Common myeloid progenitor, CD34-positive (primary cell): Measurements from ENCODE around the gene SYPL1.

Experiments used
- CTCF ChIA-PET: fragments of 350-600 bp; sonication (Branson Sonifier 250); formaldehyde crosslinking; loops from one replicate; lab custom pipeline; 2021; ENCODE audit warnings: antibody characterized with exemption; lab: Charles Lee
- POLR2A ChIA-PET: fragments of 350-600 bp; sonication (Branson Sonifier 250); formaldehyde crosslinking; loops from one replicate; lab custom pipeline; 2021; ENCODE audit warnings: antibody characterized with exemption; lab: Charles Lee
- DNase-seq, 3 donors: peaks; one replicate each; pipeline versions ENCODE4 v3.0.0 to v3.0.0-alpha.2; 2013
- H3K27ac ChIP-seq, 2 experiments: 1 replicate in 1 of 2; 2 replicates in 1 of 2; pipeline ENCODE4 v1.7.0; 2013; ENCODE audit warnings: inconsistent platforms in 2 of 2, low read length in 2 of 2, mild to moderate bottlenecking in 2 of 2, low read depth in 1 of 2, moderate library complexity in 1 of 2; ENCODE audit not compliant: severe bottlenecking in 2 of 2, insufficient read depth in 1 of 2, poor library complexity in 1 of 2
- H3K27me3 ChIP-seq, 5 experiments: replicated peaks in 2 of 5; 1 replicate in 3 of 5; 2 replicates in 2 of 5; pipeline versions ENCODE4 v1.6.1 to v1.7.0; 2013; ENCODE audit warnings: low read length in 4 of 5, mild to moderate bottlenecking in 2 of 5, moderate library complexity in 2 of 5, inconsistent platforms in 1 of 5; ENCODE audit not compliant: insufficient read depth in 5 of 5, control insufficient read depth in 4 of 5
- H3K36me3 ChIP-seq, 4 experiments: 1 replicate in 2 of 4; 2 replicates in 2 of 4; pipeline versions ENCODE4 v1.6.1 to v1.7.0; 2013; ENCODE audit warnings: low read length in 3 of 4, control low read depth in 1 of 4, mild to moderate bottlenecking in 1 of 4; ENCODE audit not compliant: control insufficient read depth in 4 of 4, insufficient read depth in 4 of 4
- H3K4me1 ChIP-seq, 4 experiments: 1 replicate in 3 of 4; 2 replicates in 1 of 4; pipeline versions ENCODE4 v1.6.1 to v1.7.1; 2013; ENCODE audit warnings: low read length in 3 of 4, mild to moderate bottlenecking in 3 of 4, control low read depth in 1 of 4, inconsistent platforms in 1 of 4, moderate library complexity in 1 of 4; ENCODE audit not compliant: control insufficient read depth in 4 of 4, insufficient read depth in 4 of 4; ENCODE audit errors: control extremely low read depth in 1 of 4
- H3K4me3 ChIP-seq, 7 experiments: 1 replicate in 4 of 7; 2 replicates in 3 of 7; pipeline versions ENCODE4 v1.5.1 to v1.7.0; 2013; ENCODE audit warnings: mild to moderate bottlenecking in 7 of 7, low read length in 6 of 7, moderate library complexity in 6 of 7, inconsistent platforms in 2 of 7, low read depth in 2 of 7, control low read depth in 1 of 7; ENCODE audit not compliant: insufficient read depth in 4 of 7, control insufficient read depth in 1 of 7; ENCODE audit errors: extremely low read depth in 1 of 7
- H3K9me3 ChIP-seq, 5 experiments: 1 replicate in 4 of 5; 2 replicates in 1 of 5; pipeline versions ENCODE4 v1.6.1 to v1.7.1; 2013; ENCODE audit warnings: low read length in 4 of 5, mild to moderate bottlenecking in 2 of 5, inconsistent platforms in 1 of 5, low read depth in 1 of 5, moderate library complexity in 1 of 5; ENCODE audit not compliant: control insufficient read depth in 4 of 5, insufficient read depth in 2 of 5; ENCODE audit errors: control extremely low read depth in 1 of 5
- WGBS: methylation state at CpG from one replicate; pipeline ENCODE4 v1.1.5; 2013; ENCODE audit not compliant: insufficient coverage; 5-methylcytosine and 5-hydroxymethylcytosine counted together

The SYPL1 gene

GRCh38 chr7:106098889-106099288 lies 13.2 kb downstream of the SYPL1 start:
- peaks cover 10 to 31% (median 22%) of the 10 kb centered on the region in 4 experiments for H3K36me3 ChIP-seq

DNA sequence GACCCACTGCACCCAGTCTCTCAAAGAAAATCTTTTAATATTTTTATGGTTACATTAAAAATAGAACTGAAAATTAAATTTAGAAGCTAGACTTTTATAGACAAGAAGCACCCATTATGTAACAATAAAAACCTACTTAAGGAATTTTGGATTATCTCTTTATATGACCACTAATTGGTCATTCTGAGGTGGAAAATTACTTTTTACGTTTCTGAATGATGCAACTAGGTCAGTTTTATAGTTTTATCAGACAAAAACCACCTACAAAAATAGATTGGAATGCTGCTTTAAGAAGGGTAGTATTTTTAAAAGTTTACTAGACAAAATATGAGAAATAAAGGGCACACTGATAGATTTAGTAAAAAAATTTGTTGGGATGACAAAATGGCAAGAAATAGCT lies 16.5 kb downstream of the SYPL1 start:
- H3K27ac ChIP-seq: no peak overlapping the region
- DNase-seq: no peak
- peaks cover 16 to 58% (median 35%) of the 10 kb centered on the region in 4 experiments for H3K36me3 ChIP-seq
- CTCF ChIA-PET: interaction anchor here (0.9 to 3.6 kb wide), 8 partner anchors 8 to 59 kb away, joined by 3 to 24 read pairs (median 6); no protein-coding TSS in a partner anchor
- H3K27me3 ChIP-seq: no peaks in the 10 kb centered on the region
- POLR2A ChIA-PET: interaction anchor here (1.0 kb wide), 1 partner anchor 24 kb away, joined by 3 read pairs; no protein-coding TSS in a partner anchor
- peaks cover 0 to 6% (median 4%) of the 10 kb centered on the region in 4 experiments for H3K4me1 ChIP-seq
- no peak overlapping the region for H3K4me3 ChIP-seq
- no CpG with 5 or more reads among the region's 1 CpG for WGBS
- H3K9me3 ChIP-seq: no peaks in the 10 kb centered on the region

More at GRCh38 chr7:106098889-106099288, 13.2 kb downstream of the SYPL1 start:
- no peak overlapping the region for H3K4me3 ChIP-seq
- peaks cover 0 to 2% (median 0%) of the 10 kb centered on the region in 5 experiments for H3K9me3 ChIP-seq
- H3K27me3 ChIP-seq: no peaks in the 10 kb centered on the region
- ChIA-PET POLR2A (no interaction called here), CTCF (interaction anchor here (1.9 kb wide), 1 partner anchor 20 kb away, joined by 6 read pairs; no protein-coding TSS in a partner anchor)
- no peak for DNase-seq
- peaks cover 4 to 30% (median 12%) of the 10 kb centered on the region in 4 experiments for H3K4me1 ChIP-seq
- no peak overlapping the region for H3K27ac ChIP-seq

GRCh38 chr7:106094780-106095179 lies 17.3 kb downstream of the SYPL1 start:
- Histone ChIP-seq H3K27ac (no peak overlapping the region), H3K4me1 (peaks cover 0 to 2% (median 0%) of the 10 kb centered on the region in 4 experiments), H3K9me3 (no peaks in the 10 kb centered on the region), H3K4me3 (no peak overlapping the region), H3K27me3 (no peaks in the 10 kb centered on the region), H3K36me3 (peaks cover 20 to 66% (median 42%) of the 10 kb centered on the region in 4 experiments)
- ChIA-PET CTCF (interaction anchor here (1.3 to 3.6 kb wide), 5 partner anchors 9 to 60 kb away, joined by 4 to 24 read pairs (median 9); no protein-coding TSS in a partner anchor), POLR2A (interaction anchor here (1.8 kb wide), 1 partner anchor 17 kb away, joined by 7 read pairs; the partner anchor contains the start of gene SYPL1)
- WGBS: 57% methylated on average over 1 of the region's 3 CpGs
- DNase-seq: no peak

DNA sequence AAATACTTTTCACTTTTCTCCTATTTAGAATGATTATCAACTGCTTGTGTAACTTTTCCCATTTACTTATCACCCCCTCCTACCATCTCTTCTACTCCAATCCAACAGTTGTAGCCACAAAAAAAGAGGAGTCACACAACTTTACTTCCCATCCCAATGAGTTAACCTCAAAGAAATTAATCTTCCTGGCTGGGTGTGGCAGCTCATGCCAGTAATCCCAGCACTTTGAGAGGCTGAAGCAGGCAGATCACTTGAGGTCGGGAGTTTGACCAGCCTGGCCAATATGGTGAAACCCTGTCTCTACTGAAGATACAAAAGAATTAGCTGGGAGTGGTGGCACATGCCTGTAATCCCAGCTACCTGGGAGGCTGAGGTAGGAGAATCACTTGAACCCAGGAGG lies 19.9 kb downstream of the SYPL1 start:
- no peak for DNase-seq
- no peak overlapping the region for H3K27ac ChIP-seq
- no peaks in the 10 kb centered on the region for H3K9me3 ChIP-seq
- CTCF ChIA-PET: interaction anchor here (0.8 to 1.4 kb wide), 5 partner anchors 18 to 68 kb away, joined by 3 to 5 read pairs (median 3); no protein-coding TSS in a partner anchor
- POLR2A ChIA-PET: no interaction called here
- H3K4me1 ChIP-seq: no peaks in the 10 kb centered on the region
- no peak overlapping the region for H3K4me3 ChIP-seq
- peaks cover 25 to 73% (median 44%) of the 10 kb centered on the region in 4 experiments for H3K36me3 ChIP-seq
- 100% methylated on average over 1 of the region's 1 CpG for WGBS
- H3K27me3 ChIP-seq: no peaks in the 10 kb centered on the region

DNA sequence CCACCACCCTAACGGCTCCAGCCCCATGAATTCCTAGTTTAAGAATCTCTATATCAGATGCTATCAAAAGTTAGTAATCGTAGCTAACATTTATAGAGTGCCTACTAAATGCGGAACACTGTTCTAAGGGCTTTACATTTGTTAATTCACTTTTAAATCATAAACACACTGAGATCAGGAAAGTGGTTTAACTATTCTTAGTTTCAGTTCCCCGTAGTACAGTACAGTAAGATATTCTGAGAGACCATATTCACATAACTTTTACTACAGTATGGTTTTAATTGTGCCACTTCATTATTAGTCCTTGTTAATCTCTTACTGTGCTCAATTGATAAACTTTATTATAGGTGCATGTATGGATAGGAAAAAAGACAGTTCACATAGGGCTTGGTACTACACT lies 22.5 kb downstream of the SYPL1 start:
- peaks cover 25 to 54% (median 38%) of the 10 kb centered on the region in 4 experiments for H3K36me3 ChIP-seq
- H3K9me3 ChIP-seq: no peaks in the 10 kb centered on the region
- no peak overlapping the region for H3K4me3 ChIP-seq
- no peaks in the 10 kb centered on the region for H3K27me3 ChIP-seq
- H3K27ac ChIP-seq: no peak overlapping the region
- 100% methylated on average over 2 of the region's 4 CpGs for WGBS
- H3K4me1 ChIP-seq: no peaks in the 10 kb centered on the region
- DNase-seq: no peak
- CTCF ChIA-PET: interaction anchor here (1.2 to 1.9 kb wide), 4 partner anchors 9 to 37 kb away, joined by 3 to 8 read pairs (median 5); no protein-coding TSS in a partner anchor
- POLR2A ChIA-PET: interaction anchor here (0.9 kb wide), 1 partner anchor 23 kb away, joined by 3 read pairs; the partner anchor contains the start of gene SYPL1

- Histone ChIP-seq H3K36me3 (peaks cover 19 to 42% (median 33%) of the 10 kb centered on the region in 4 experiments), H3K4me3 (no peak overlapping the region), H3K27me3 (no peaks in the 10 kb centered on the region), H3K27ac (no peak overlapping the region), H3K4me1 (peaks cover 0 to 3% (median 0%) of the 10 kb centered on the region in 4 experiments), H3K9me3 (no peaks in the 10 kb centered on the region)
- no peak for DNase-seq
- no CpG with 5 or more reads among the region's 1 CpG for WGBS
- CTCF ChIA-PET: interaction anchor here (1.9 kb wide), 1 partner anchor 15 kb away, joined by 8 read pairs; no protein-coding TSS in a partner anchor
- POLR2A ChIA-PET: no interaction called here
Measured at GRCh38 chr7:106088014-106088413, 24.1 kb downstream of the SYPL1 start.

- Histone ChIP-seq H3K27ac (no peak overlapping the region), H3K27me3 (no peaks in the 10 kb centered on the region), H3K9me3 (no peaks in the 10 kb centered on the region), H3K4me3 (no peak overlapping the region), H3K4me1 (peaks cover 0 to 3% (median 0%) of the 10 kb centered on the region in 4 experiments), H3K36me3 (peaks cover 16 to 25% (median 22%) of the 10 kb centered on the region in 4 experiments)
- CTCF ChIA-PET: interaction anchor here (0.6 to 2.4 kb wide), 5 partner anchors 9 to 68 kb away, joined by 3 to 9 read pairs (median 4); no protein-coding TSS in a partner anchor
- 100% methylated on average over 3 of the region's 4 CpGs for WGBS
- POLR2A ChIA-PET: interaction anchor here (1.4 kb wide), 1 partner anchor 25 kb away, joined by 4 read pairs; the partner anchor contains the start of gene SYPL1
- no peak for DNase-seq
Measured at GRCh38 chr7:106086062-106086461, 26.1 kb downstream of the SYPL1 start.
